Duodenal mucosa (tissue), 2 donors: ENCODE measurements around the gene MYO18B.

Source experiments
- H3K27ac ChIP-seq: one replicate; pipeline ENCODE4 v1.7.0; 2013; ENCODE audit warnings: low read depth, low read length
- H3K27me3 ChIP-seq, 2 donors: one replicate each; pipeline ENCODE4 v1.7.0; 2013; ENCODE audit warnings: low read length in 2 of 2, control low read depth in 1 of 2; ENCODE audit not compliant: insufficient read depth in 2 of 2, control insufficient read depth in 1 of 2
- H3K36me3 ChIP-seq, 2 donors: one replicate each; pipeline ENCODE4 v1.7.0; 2013; ENCODE audit warnings: low read length in 2 of 2, control low read depth in 1 of 2; ENCODE audit not compliant: insufficient read depth in 2 of 2, control insufficient read depth in 1 of 2
- H3K4me1 ChIP-seq, 2 donors: one replicate each; pipeline ENCODE4 v1.7.0; 2013; ENCODE audit warnings: low read length in 2 of 2, control low read depth in 1 of 2; ENCODE audit not compliant: insufficient read depth in 2 of 2, control insufficient read depth in 1 of 2
- H3K4me3 ChIP-seq, 2 donors: one replicate each; pipeline ENCODE4 v1.7.0; 2013; ENCODE audit warnings: low read length in 2 of 2, low read depth in 1 of 2
- H3K9ac ChIP-seq, 2 donors: one replicate each; pipeline ENCODE4 v1.7.0; 2013; ENCODE audit warnings: low read length in 2 of 2, low read depth in 1 of 2
- H3K9me3 ChIP-seq, 2 donors: one replicate each; pipeline ENCODE4 v1.7.0; 2013; ENCODE audit warnings: low read length in 2 of 2, control low read depth in 1 of 2; ENCODE audit not compliant: control insufficient read depth in 1 of 2

Gene MYO18B

GRCh38 chr22:26023104-26023775 lies 281.3 kb downstream of the MYO18B start:
- Histone ChIP-seq H3K27ac (no peak overlapping the region), H3K4me1 (no peaks in the 10 kb centered on the region), H3K4me3 (no peak overlapping the region), H3K27me3 (no peaks in the 10 kb centered on the region), H3K9ac (no peak overlapping the region), H3K9me3 (no peaks in the 10 kb centered on the region), H3K36me3 (no peaks in the 10 kb centered on the region)

- Histone ChIP-seq H3K9me3 (no peaks in the 10 kb centered on the region), H3K9ac (no peak overlapping the region), H3K27ac (no peak overlapping the region), H3K27me3 (no peaks in the 10 kb centered on the region), H3K36me3 (no peaks in the 10 kb centered on the region), H3K4me3 (no peak overlapping the region), H3K4me1 (no peaks in the 10 kb centered on the region)
Measured at GRCh38 chr22:26025626-26026025, 283.6 kb downstream of the MYO18B start.

- H3K9ac ChIP-seq: no peak overlapping the region
- no peaks in the 10 kb centered on the region for H3K4me1 ChIP-seq
- H3K27ac ChIP-seq: no peak overlapping the region
- no peaks in the 10 kb centered on the region for H3K27me3 ChIP-seq
- H3K9me3 ChIP-seq: no peaks in the 10 kb centered on the region
- no peak overlapping the region for H3K4me3 ChIP-seq
- no peaks in the 10 kb centered on the region for H3K36me3 ChIP-seq
Measured at GRCh38 chr22:26027341-26027740, 285.4 kb downstream of the MYO18B start.

GRCh38 chr22:26031641-26032040 lies 289.7 kb downstream of the MYO18B start:
- Histone ChIP-seq H3K36me3 (no peaks in the 10 kb centered on the region), H3K9me3 (peaks cover 6% of the 10 kb centered on the region in 2 donors), H3K27ac (no peak overlapping the region), H3K27me3 (no peaks in the 10 kb centered on the region), H3K9ac (no peak overlapping the region), H3K4me1 (no peaks in the 10 kb centered on the region), H3K4me3 (no peak overlapping the region)

GRCh38 chr22:26033071-26033470 lies 291.1 kb downstream of the MYO18B start:
- peaks cover 6% of the 10 kb centered on the region in 2 donors for H3K9me3 ChIP-seq
- no peaks in the 10 kb centered on the region for H3K4me1 ChIP-seq
- no peak overlapping the region for H3K27ac ChIP-seq
- no peaks in the 10 kb centered on the region for H3K36me3 ChIP-seq
- no peak overlapping the region for H3K4me3 ChIP-seq
- no peaks in the 10 kb centered on the region for H3K27me3 ChIP-seq
- no peak overlapping the region for H3K9ac ChIP-seq

- peaks cover 6% of the 10 kb centered on the region in 2 donors for H3K9me3 ChIP-seq
- no peak overlapping the region for H3K4me3 ChIP-seq
- H3K9ac ChIP-seq: no peak overlapping the region
- no peak overlapping the region for H3K27ac ChIP-seq
- H3K4me1 ChIP-seq: no peaks in the 10 kb centered on the region
- H3K27me3 ChIP-seq: no peaks in the 10 kb centered on the region
- no peaks in the 10 kb centered on the region for H3K36me3 ChIP-seq
Measured at GRCh38 chr22:26033586-26033985, 291.6 kb downstream of the MYO18B start.

GRCh38 chr22:26035523-26035922 lies 293.5 kb downstream of the MYO18B start:
- Histone ChIP-seq H3K4me1 (no peaks in the 10 kb centered on the region), H3K36me3 (no peaks in the 10 kb centered on the region), H3K27me3 (no peaks in the 10 kb centered on the region), H3K4me3 (no peak overlapping the region), H3K9ac (no peak overlapping the region), H3K27ac (no peak overlapping the region), H3K9me3 (peaks cover 6% of the 10 kb centered on the region in 2 donors)

GRCh38 chr22:26038365-26038764 lies 296.4 kb downstream of the MYO18B start:
- Histone ChIP-seq H3K4me3 (no peak overlapping the region), H3K36me3 (no peaks in the 10 kb centered on the region), H3K9ac (no peak overlapping the region), H3K4me1 (no peaks in the 10 kb centered on the region), H3K9me3 (peaks cover 6% of the 10 kb centered on the region in 2 donors), H3K27me3 (no peaks in the 10 kb centered on the region), H3K27ac (no peak overlapping the region)

- Histone ChIP-seq H3K9me3 (no peaks in the 10 kb centered on the region), H3K4me1 (no peaks in the 10 kb centered on the region), H3K4me3 (no peak overlapping the region), H3K36me3 (no peaks in the 10 kb centered on the region), H3K27ac (no peak overlapping the region), H3K27me3 (no peaks in the 10 kb centered on the region), H3K9ac (no peak overlapping the region)
Measured at GRCh38 chr22:26041931-26042330, 299.9 kb downstream of the MYO18B start.

- Histone ChIP-seq H3K36me3 (no peaks in the 10 kb centered on the region), H3K9ac (no peak overlapping the region), H3K9me3 (no peaks in the 10 kb centered on the region), H3K27ac (no peak overlapping the region), H3K4me1 (no peaks in the 10 kb centered on the region), H3K27me3 (no peaks in the 10 kb centered on the region), H3K4me3 (no peak overlapping the region)
Measured at GRCh38 chr22:26043031-26043430, 301.0 kb downstream of the MYO18B start.

GRCh38 chr22:26045051-26045450 lies 303.1 kb downstream of the MYO18B start:
- Histone ChIP-seq H3K4me1 (no peaks in the 10 kb centered on the region), H3K9ac (no peak overlapping the region), H3K9me3 (no peaks in the 10 kb centered on the region), H3K36me3 (no peaks in the 10 kb centered on the region), H3K27ac (no peak overlapping the region), H3K4me3 (no peak overlapping the region), H3K27me3 (no peaks in the 10 kb centered on the region)
